ENCODE data around the gene CARD11.
A peak's percentile ranks its signal among the peaks of the same experiment; 100 is the strongest.
"Not testable (repeated sequence)": the region's sequence is repeated elsewhere in the genome, so short reads cannot be mapped to it uniquely, and the experiment has no call there.

The CARD11 gene

DNA sequence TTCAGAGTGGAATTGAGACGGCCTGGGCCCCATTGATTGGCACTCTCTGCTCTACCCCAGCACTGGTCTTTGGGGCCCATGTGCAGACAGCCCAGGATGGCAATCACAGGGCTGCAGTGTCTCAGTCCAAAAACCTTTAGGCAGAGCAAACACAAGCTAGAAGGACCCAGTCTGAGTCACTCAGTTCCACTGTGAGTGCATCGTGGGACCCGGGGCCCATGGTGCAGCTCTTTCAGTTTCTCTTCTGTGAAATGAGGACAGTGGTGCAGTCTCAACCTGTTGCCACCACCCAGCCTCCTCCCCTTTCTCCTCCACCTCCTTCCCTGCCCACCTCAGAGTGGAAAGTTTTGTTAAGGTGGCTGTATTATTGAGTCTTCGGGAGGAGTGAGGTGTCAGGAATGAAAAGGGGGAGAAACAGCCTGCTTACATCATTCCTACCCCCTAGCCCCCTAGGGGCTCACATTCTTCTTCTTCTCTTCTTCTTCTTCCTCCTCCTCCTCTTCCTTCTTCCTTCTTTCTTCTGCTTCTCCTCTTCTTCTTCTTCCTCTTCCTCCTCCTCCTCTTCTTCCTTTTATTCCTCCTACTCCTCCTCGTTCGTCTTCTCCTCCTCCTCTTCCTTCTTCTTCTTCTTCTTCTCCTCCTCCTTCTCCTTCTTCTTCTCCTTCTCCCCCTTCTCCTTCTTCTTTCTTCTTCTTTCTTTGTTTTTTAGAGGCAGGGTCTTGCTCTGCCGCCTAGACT, 19.5 kb upstream of the CARD11 start:
- DNase-seq = peak; percentile 62

DNA sequence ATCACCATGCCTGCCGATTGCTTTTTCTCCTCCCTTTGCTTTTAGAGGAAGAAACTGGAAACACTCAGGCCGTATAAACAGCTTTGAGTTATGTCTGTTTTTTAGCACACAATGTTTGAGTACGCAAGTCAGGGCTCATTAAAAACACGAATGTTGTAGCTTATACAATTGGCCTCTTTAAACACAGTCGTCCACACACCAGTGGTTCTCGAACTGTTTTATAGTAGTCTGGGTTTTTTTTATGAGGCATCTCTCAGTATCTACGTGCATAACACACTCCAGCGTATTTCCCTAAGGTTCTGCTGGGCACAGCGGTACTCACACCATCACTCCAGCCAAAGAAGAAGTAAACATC, 13.4 kb upstream of the CARD11 start:
- no peak for DNase-seq

DNA sequence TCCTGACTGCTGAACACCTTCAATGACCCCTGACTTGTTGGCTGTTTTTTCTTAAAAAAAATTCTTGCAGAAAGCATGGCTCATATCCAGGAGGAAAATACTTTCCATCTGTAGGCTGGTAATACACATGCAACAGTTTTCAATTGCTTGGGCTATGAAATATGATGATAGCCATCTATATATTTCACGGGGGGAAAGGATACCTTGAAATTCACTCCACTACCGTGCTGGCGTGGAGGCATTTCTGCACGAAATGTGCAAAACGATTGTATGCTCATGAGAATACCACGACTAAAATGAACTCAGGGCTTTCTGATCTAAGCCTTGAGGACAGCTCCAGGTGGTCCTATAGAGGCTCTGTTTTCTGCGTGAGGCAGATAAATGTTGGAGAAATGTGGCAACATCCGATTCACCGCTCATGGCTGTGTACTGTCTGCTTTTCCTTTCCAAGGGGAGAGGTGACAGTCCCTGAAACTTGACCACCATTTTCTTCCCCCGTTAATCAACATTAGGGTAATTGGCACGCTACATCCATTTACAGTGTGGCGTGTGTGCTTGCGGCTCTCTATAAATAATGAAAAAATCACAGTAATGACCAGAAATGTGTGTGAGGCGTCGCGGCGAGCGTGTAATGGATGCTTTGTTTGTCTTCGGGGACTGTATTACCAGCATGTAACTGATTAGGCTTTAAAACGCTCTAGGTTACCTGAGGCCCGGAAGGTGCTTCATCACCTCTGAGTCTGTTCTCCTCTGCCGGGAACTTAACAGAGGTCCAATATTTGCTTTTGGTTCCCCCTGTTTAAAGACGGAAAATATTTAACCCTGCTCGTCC, 12.8 kb upstream of the CARD11 start:
- DNase-seq = no peak

DNA sequence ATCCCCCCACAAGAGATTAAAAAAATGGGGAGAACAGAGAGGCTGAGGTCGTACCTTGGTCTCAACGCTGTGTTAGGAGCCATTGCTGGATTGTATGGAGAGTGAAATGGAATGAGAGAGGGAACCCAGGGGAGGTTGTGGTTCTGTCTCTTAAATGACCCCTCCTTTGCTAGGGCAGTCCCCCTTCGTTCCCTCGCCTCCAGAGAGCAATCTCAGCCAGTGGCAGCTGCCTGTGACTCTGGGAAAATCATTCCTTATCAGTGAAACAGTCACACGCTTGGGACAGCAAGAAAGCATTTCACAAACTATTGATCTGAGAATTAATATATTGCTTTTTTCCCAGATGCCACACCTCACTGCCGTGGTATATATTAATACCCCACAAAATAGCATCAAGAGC, 12.0 kb upstream of the CARD11 start:
- DNase-seq = no peak

DNA sequence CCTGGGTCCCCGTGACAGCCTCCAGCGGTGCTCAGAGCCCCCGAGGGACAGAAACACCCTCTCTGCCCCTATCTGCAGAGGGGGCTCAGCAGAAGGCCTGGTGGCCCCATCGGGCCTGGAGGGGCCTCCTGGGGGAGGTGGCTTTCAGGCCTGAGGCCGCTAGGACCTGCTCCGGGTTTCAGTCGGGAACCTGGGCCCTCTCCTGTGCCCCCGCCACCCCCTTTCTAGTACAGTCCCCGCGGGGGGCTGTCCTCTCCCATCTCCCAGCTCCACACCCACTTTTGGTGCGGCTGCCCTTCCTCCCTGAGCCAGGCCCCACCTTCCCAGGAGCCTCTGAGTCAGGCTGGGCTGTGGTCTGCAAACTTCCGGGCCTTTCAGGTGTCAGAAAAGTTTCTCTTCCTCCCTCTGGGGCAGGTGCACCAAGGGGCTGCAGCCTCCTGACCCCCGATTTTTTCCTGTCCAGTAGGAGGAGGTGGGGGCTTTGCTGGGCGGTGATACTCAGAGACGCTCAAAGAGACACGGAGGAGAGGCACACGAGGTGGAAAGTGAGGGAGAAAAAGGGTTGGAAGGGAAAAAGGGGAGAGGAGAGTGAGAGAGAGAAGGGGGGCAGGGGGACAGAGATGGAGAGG, 692 bp downstream of the CARD11 start:
- no peak for DNase-seq

DNA sequence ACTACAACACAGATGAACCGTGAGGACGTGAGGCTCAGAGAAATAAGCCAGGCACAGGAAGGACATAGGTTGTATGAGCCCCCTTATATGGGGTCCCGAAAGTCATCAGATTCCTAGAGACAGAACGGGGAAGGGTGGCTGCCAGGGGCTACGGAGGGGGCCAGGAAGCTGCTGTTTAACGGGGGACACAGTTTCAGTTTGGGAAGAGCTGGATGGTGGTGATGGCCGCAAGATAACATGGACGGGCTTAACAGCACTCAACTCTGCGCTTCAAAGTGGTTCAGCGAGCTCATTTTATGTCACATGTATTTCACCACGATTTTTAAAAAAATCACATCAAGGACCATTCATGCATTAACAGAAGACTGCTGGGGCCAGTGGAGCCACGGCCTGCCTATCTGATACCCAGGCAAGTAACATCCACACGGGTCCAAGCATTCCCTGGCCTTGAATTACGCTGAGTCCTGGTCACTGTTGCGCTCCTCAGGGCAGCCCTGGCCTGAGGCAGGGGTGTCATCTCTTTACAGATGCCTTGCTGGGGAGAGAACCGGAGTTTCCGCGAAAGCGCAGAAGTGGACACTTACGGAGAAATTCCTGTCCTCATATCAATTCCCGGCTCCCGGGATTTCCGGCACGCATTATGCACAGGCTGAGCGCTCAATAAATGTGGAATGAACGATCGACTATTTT, 1.5 kb downstream of the CARD11 start:
- no peak for DNase-seq

DNA sequence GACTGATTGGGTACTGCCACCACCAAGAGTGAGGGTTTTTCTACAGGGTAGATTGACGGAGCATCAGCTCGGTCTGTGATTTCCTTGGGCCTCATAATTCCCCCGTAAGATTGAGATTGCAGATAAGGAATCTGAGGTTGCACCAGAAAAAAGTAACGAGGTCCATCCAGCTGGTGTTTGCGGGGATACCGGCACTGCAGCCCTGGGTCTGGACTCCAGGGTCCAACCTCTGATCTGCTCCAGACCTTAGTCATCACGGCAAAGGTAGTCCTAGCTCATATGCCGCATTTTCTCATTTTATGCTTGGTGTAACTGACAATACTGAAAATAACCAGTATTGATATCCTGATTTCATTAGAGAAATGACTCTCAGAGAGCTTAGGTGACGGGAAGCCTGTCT, 3.9 kb downstream of the CARD11 start:
- DNase-seq = no peak

DNA sequence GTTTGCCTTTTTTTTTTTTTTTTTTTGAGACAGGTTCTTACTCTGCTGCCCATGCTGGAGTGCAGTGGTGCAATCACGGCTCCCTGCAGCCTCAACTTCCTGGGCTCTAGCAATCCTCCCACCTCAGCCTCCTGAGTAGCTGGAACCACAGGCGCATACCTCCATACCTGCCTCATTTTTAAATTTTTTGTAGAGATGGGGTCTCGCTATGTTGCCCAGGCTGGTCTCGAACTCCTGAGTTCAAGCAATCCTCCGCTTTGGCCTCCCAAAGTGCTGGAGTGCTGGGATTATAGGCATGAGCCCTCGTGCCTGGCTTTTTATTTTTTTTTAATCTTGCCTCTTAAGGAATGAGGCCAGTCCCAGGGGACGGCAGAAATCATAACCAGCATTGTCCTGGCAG, 5.7 kb downstream of the CARD11 start:
- not testable (repeated sequence) for DNase-seq

DNA sequence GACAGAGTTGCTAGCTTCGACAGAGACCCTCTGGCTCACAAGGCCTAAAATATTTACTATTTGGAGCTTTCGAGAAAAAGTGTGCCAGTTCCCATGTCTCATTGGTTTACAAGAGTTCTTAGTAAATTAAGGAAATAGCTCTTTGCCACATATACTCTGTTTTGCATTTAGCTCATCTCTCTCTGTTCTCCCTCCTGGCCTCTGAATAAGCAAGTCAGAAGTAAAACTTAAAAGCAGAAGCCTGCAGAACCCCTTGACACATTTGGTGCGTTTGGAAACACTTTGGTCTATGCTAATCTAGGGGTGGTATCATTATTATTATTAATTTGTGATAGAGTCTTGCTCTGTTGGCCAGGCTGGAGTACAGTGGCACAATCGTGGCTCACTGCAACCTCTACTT, 6.4 kb downstream of the CARD11 start:
- DNase-seq = peak; percentile 27

DNA sequence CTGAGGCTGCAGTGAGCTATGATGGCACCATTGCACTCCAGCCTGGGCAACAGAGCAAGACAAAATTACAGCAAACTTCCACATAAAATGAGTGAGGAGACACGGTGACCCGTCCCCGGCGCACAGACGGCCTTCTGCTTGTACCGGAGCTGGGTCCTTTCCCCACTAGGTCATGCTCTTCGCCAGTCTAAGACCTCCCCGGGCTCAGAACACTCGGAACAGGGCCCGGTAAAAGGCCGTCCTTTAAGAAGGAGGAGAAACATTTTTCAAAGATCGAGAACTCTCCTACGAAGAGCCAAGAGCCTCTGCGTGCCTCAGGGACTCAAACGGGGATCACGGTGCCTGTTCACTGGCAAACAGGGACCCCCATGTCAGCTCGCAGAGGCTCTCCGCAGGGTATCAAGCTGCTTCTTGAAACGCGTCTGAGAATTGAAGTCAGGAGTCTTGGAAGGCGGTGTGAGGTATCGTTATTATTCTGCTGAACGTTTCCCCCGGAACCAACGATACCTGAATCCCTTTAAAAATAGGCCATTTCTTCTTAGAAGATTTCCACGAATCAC, 9.0 kb downstream of the CARD11 start:
- DNase-seq = no peak

DNA sequence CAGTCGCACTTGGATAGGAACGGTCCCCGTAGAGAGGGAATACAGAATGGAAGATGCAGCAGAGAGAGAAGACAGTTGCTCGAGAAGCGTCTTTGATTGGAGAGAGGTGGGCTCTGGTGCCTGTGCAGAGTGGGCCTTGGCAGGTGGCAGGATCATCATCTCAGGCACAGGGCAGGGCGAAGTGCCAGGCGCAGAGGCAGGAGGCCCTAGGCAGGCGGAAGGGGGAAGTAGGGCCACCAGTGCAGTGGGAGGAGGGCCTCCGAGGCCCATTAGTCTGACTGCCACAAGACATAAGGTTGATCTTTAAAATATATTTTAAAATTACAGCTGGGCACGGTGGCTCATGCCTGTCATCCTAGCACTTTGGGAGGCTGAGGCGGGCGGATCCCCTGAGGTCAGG, 10.1 kb downstream of the CARD11 start:
- DNase-seq = peak; percentile 27

DNA sequence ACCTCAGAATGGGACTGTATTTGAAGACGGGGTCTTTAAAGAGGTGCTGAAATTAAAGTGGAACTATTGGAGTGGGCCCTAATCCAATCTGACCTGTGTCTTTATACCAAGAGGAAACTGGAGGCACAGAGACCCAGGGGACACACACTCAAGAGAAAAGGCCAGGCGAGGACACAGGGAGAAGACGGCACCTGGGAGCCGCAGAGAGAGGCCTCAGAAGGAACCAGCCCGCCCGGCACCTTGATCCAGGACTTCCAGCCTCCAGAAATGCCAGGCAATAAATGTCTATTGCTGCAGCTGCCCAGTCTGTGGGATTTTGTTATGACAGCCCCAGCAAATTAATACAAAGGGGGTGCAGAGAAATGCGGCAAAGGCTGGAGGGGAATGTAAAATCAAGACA, 10.5 kb downstream of the CARD11 start:
- no peak for DNase-seq

DNA sequence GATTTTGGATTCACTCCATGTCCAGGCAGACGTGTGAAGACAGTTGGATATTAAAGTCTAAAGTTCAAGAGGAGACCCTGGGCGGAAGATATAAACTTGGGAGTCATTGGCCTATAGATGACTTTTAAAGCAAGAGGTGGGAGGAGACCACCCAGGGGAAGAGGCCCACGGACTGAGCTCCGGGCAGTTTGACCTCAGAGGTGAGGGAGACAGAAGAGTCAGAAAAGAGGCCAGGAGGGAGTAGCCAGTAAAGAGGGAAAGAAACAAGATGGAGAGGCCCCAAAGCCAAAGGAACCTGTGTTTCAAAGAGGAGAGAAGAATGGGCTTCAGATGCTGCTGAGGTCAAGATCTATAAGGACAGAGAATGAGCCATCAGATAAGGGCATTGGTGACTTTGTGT, 11.4 kb downstream of the CARD11 start:
- no peak for DNase-seq

DNA sequence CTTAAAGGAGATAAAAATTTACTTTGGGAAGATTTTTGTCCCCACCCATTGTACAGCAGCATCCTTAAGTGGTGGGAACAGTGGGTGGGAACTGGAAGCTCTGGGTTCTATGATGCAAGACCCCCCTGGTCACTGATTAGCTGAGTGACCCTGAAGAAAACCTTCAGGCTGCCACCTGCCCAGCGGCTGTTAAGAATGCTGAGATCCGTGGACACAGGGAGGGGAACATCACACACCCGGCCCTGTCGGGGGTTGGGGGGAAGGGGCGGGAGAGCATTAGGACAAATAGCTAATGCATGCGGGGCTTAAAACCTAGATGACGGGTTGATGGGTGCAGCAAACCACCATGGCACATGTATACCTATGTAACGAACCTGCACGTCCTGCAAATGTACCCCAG, 14.5 kb downstream of the CARD11 start:
- no peak for DNase-seq

DNA sequence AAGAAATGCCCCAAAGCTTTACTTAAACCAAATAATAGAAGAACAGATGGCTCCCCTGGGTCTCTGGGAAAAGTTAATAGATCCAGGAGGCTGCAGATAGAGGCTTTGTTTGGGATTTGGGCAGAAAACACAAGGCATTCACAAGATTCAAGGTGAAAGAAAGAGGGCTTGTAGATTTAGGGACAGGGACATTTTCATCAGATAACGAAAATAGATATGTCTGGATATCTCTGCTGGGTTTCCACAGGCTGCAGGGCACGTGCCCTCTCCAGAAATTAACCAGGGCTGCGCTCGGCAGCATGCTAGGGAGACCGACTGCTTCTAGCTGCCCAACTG, 14.9 kb downstream of the CARD11 start:
- DNase-seq = no peak

DNA sequence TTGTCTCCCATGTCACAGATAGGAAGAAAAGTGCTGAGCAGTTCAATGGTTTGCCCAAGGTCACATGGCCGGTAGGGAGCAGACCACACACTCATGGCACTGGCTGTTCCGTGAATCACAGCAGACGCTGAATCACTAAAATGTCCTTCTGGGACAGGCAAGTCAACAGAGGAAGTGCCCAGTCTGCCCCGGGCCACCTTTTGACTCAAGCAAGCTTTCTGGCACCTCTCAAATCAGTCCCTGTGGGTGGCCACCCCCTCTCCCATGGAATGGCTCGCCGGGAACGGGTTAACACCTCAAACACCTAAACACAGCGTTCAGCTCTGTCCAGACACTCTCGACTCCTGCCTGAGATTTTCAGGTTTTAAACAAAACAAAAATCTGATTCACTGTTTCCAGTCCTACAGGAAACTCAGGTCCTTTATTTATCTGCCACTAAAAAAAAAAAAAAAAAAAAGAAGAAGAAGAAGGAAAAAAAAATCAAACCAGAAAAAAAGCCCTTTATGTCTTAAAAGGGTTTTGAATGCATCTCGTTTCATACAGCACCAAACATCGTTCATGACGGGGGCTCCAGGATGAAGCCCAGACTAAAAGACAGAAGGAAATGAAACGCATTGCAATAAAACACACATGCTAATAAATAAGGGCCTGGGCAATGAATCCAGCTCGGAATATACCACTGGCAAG, 15.5 kb downstream of the CARD11 start:
- peak; percentile 73 for DNase-seq

DNA sequence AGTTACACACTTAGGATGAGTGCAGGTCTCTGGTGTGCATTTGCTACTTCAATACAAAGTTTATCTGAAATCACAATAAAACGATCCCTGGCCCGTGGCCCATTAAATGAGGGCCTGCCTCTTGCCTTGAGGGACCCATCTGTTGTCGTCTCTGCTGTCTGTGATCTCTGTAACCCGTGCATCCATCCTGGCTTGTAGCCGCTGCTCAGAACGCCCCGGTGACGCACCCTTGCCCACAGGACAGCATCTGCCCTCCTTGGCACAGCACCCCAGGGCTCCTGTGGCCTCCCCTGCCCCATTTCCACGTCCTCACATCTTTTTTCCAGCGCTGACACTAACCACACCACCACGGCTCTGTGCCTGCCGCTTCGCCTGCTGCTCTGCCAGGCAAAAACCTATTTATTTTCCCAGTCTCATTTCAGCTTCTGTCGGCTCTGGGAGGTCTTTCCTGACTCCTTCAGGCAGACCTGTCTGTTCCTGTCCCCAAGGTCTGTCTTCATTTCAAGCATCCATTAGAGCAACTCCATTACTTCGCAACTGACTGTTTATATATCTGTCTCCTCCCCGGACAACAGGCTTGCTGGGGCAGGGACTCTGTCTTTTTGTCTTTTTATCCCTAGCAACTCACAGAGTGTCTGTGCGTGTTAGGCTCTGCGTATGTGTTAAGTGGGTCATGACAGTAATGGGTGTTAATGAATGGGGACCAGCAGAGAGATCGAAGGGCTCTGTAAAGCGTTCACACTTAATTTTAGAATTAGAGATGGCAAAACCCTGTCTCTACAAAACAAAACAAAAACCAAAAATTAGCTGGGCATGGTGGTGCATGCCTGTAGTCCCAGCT, 16.4 kb downstream of the CARD11 start:
- no peak for DNase-seq

DNA sequence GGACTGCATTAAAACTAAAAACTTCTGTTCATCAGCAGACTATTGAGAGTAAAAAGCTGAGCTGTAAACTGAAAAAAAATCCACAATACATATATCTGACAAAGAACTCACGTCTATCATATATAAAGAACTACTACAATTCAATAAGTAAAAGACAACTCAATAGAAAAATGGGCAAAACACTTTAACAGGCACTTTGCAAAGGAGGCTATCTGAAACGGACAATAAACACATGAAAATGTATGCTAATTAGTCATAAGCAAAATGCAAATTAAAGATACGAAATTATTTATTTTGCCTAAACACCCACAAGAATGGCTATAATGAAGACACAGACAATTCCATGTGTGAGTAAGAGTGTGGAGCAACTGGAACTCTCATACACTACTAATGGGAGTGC, 18.1 kb downstream of the CARD11 start:
- DNase-seq = no peak

DNA sequence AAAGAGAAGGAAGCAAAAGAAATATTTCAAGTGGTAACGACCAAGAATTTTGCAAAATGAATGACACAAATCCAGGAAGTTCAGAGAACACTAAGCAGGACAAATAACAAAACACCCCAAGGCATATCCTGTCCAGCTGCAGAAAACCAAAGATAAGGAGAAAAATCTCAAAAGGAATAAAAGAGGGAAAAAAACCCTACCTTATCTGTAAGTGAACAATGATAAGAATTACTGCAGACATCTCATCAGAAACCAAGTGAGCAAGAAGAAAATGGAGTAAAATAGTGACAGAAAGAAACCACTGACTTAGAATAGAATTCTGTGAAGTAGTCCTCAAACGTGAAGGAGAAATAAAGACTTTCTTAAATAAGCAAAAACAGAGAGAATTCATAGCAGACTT, 21.8 kb downstream of the CARD11 start:
- DNase-seq = no peak

DNA sequence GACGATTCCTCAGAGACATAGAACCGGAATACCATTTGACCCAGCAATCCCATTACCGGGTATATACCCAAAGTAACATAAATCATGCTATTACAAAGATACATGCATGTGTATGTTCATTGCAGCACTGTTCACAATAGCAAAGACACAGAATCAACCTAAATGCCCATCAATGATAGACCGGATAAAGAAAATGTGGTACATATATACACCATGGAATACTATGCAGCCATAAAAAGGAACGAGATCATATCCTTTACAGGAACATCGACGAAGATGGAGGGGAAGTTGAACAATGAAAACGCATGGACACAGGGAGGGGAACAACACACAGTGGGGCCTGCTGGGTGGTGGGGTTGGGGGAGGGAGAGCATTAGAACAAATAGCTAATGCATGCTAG, 22.4 kb downstream of the CARD11 start:
- DNase-seq = not testable (repeated sequence)

DNA sequence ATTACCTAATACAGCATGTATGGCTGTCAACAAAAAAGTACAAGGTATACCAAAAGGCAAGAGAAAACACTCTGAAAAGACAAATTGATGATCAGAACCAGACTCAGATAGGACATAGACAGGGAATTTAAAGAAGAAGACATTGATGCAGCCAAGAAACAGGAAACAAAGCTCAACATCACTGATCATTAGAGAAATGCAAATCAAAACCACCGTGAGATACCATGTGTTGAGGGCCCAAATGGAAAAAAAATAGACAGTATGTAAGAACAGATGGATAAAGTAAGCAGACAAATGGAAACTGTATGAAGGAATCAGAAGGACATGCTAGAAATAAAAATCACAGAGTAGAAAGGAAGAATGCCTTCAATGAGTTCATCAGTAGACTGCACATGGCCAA, 23.3 kb downstream of the CARD11 start:
- DNase-seq = no peak

DNA sequence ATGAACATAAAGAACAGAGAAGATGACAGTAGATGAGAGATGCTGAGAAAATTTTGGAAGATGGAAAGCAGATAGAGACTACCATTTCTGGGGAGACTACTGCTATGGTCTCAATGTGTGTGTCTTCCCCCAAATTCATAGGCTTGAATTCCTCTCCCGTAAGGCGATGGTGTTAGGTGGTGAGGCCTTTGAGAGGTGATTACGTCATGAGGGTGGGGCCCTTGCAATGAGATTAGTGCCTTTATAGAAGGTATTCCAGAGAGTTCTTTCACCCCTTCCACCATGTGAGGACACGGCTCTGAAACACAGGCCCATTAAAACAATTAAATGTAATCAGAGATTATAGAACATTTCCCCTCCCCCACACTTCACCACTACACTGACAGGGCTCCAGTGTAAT, 23.9 kb downstream of the CARD11 start:
- DNase-seq = no peak
